Fibroblast of skin of abdomen (primary cell): Measurements from ENCODE around the gene HYDIN.
"Not testable (repeated sequence)": the region's sequence is repeated elsewhere in the genome, so short reads cannot be mapped to it uniquely, and the experiment has no call there.

Experiments used
- DNase-seq: peaks from one replicate; pipeline ENCODE4 v3.0.0-alpha.2; 2013

The HYDIN gene

DNA sequence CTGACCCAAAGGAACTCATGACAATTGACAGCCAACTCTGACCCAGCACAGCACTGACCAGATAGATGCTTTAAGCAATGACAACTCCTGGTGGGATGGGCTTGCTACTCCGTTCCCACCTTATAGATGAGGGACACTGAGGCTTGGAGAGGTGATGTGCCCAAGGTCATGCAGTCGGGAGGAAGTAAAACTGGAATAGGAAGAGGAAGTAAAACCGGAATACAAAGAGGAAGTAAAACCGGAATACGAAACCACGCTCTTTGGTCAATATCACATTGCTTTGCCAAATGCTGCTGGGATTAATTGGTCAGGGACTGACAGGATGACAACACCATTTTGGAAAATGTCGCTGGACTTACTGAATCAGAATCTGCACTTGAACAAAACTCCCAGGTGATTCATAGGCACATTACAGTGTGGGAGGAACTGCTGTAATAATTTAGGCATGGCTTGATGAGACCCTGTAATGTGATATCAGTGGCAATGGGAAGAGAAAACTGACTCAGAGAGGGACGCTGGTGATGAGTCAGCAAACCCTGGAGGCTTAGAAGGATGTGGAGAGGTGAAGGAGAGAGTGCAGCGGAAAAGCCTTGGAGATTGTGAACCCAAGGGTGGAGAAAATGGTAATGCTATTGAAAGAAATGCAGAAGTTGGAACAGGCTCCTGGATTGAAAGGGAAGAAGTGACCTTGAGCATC is 243.4 kb downstream of the HYDIN start:
- not testable (repeated sequence) for DNase-seq

DNA sequence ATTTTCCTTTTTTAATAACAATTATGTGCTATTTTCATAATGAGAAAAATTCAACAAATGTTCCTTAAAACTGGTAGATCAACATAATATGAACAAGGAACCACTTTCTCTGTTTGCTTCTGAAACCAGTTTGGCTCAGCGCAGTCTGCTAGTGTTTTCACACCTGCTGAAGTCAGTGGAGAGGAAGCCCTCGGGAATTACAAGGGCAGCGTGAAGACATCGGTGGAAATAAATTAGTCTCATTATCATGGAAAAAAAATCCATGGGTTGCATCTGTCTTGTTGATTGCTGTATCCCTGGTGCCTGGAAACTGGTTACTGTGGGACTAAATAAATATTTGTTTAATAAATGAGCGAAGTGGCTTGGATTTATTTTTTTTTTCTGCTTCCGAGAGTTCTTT is 245.8 kb downstream of the HYDIN start:
- DNase-seq: not testable (repeated sequence)

DNA sequence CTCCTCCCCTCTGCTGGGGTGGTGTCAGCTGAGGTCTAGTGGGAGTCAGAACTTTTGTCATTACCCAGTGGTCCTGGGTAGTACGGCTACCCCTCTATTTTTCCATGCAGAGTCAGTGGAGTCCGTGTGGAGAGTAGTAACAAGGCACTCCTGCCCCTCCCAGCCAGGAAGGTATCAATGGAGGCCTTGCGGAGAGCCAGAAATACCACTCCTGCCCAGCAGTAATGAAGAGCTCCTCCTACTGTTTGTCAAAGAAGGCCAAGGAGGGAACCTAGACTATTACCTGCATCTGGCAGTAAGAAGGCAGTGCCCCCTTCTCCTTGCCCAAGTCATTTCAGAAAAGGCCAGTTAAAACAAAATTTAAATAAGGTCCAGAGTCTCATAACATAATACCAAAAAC is 262.2 kb downstream of the HYDIN start:
- not testable (repeated sequence) for DNase-seq

DNA sequence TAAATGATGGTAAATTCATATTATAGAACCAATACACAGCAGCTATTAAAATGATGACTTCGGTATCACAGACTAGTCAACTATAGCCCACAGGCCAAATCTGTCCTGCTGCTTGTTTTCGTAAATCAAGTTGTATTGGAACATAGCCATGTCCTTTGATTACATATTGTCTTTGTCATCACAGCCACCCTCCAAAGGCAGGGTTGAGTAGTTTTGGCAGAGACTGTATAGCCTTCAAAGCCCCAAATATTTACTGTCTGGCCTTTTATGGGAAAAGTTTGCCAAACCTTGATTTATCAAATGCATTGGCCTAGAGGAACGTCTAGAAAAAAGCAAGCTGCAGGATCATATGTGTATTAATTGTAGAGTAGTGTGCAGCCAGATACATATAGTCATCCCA is 270.4 kb downstream of the HYDIN start:
- not testable (repeated sequence) for DNase-seq

DNA sequence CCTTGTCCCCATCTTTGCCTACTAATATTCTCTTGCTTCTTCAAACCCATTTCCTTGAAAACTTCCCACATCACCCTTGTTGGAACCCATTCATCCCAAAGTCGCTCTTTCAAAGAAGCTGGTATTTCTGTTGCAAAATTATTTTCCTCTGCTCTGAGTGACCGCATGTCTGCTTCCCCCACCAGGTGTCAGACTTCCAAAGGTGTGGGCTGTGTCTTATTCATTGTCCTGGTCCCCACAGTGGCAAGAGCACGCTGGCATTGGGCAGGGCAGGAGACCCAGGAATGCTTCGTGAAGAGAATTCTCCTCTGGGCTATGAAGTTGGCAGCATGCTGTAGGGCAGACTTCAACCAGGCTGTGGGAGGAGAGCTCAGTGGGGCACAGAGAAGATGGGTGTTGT is 275.6 kb downstream of the HYDIN start:
- not testable (repeated sequence) for DNase-seq

DNA sequence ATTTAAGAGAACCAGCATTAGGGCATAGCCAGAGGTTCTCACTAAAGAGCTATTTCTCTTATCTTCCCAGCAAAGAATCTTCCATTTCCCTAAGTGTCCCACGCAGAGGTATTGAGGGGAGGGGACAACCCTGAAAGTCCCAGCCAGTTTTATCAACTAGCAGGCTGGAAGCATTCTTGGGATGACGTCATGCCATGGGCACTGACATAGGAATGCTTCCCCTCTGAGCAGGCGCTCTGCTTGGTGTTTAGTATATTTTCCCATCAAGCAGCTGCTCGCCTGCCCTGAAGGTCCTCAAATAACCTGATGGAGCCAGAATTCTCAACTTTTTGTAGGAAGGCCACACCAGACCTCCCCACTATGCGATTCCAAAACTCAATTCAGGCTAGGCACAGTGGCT is 276.7 kb downstream of the HYDIN start:
- not testable (repeated sequence) for DNase-seq

DNA sequence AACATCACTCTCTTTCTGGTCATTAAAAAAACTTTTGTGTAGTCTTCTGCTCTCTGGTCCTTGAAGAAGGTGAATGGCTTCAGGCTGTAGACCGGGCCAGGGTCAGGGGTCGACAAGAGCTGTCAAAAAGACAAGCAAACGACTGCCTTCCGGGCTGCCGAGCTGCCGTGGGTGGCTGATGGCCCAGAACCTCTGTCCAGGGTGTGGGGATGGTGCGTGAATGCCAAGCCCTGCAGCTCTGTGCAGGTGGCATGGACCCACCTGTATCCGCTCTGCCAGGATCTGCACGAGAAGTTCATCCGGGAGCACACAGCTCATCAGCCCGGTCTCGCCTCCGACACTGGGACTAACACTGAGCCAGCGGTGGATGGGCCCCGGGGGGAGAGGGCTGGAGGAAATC is 287.0 kb downstream of the HYDIN start:
- not testable (repeated sequence) for DNase-seq

DNA sequence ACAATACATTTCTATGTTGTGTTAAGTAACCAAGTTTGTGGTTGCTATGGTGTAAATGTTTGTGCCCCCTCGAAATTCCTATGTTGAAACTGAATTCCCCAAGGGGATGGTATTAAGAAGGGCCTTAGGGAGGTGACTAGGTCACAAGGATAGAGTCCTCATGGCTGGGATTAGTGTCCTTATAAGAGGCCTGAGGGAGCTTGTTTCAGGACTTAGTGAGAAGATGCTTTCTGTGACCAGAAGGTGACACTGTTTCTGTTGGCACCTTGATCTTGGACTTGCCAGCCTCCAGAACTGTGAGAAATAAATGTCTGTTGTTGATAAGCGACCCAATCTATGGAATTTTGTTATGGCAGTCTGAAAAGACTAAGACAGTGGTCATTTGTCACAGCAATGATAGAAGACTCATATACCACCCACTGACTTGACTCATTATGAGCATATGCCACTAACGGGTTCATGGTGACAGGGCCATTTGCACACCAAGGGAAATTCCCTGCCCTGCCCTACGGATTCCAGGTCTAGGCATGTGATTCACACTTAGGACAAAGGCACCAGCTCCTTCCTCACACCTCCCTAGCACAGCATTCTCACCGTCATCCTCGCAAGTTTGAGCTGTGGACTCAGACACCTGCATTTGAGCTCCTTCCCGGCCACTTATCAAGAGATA is 290.7 kb downstream of the HYDIN start:
- DNase-seq: not testable (repeated sequence)

DNA sequence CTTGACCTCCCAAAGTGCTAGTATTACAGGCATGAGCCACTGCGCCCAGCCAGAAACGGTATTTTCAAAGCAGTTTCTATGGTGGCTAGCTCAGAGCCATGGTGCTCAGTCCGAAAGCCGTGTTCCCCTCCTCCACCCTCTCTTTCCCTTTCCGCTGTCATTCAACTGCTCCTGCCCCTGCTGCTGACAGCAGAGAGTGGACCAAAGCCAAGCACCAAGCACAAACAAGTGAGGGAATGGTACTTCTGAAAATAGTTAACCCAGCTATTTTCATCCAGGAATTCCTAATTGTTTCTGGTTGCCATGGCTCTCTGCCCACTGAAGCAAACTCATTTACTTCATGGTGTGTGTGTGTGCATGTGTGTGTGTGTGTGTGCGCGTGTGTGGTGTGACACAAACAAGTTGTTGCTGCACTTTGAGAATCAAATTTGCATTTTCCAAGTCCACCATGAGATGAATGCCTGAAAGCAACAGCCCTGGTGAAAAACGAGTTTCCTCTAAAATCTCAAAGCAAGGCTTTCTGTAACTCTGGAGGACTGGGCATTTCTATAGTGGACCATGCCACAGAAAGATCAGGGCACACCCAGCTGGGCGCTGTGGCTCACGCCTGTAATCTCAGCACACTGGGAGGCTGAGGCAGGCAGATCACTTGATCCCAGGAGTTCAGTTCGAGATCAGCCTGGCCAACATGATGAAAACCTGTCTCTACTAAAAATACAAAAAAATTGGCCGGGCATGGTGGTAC is 293.6 kb downstream of the HYDIN start:
- peak; percentile 7 for DNase-seq

DNA sequence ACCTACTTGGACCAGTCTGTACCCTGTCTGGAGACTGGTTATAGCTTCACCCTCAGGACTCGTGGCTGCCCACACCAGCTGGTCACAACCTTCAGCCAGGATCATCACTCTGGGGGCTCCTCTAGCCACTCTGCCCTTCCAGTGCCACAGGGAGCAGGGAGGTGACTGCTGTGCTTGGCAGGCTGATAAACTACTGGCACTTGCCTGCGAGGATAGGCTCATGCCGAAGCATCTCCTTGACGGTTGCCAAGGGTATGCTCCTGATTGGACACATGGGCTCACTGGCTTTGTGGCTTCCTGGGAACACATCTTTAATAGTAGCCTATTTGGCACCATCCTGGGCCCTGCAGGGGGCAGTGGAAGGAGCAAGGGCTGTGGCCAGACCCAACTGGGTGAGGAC is 295.2 kb downstream of the HYDIN start:
- not testable (repeated sequence) for DNase-seq

DNA sequence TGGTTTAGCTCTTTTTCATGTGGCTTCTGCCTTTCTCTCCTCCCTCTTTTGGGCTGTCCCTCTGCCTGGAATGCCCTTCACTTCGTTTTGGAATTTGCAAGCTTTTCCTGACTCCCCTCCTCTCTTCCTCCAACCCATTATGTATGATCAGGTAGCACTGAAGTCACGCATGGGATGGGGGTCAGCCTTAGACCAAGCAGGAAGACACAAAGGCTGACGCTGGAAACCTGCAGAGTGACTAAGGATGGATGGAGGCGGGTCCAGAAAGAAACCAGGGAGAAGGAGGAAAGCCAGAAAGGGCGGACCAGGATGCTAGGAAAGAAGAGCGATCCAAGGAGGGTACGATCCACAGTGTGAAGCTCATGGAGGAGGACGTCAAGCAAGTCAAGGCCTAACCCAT is 296.8 kb downstream of the HYDIN start:
- not testable (repeated sequence) for DNase-seq

DNA sequence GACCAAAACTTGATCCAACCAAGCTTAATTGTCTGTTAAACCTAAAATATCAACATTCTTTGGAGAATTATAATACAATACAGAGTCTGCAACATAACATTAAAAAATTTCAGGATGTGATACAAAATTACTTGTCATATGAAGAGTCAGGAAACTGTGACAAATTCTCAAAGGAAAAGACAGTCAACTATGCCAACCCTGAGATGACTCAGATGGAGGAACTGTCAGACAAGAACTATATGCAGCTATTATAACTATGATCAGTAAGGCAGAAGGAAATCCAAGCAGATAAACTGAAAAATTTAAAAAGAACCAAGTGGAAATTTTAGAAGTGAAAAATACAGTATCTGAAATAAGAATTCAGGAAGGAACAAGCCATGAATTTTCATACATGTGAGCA is 299.8 kb downstream of the HYDIN start:
- not testable (repeated sequence) for DNase-seq

DNA sequence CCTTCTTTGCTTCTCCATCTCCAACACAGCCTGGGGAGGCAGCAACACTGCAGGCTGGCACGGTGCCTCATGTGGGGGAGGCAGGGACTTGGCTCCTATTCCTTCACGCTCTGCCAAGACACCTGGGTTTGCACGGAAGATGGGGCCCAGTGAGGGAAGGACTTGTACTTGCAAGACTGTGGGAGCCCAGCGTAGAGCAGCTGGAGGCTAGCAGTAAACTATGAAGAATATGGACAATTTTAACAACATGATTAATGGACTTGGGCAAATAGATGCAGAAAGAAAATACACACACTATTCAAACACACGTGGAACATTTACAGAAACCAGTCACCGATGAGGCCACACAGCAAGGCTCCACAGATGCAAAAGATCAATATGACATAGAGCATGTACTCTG is 308.4 kb downstream of the HYDIN start:
- DNase-seq: peak; percentile 1

DNA sequence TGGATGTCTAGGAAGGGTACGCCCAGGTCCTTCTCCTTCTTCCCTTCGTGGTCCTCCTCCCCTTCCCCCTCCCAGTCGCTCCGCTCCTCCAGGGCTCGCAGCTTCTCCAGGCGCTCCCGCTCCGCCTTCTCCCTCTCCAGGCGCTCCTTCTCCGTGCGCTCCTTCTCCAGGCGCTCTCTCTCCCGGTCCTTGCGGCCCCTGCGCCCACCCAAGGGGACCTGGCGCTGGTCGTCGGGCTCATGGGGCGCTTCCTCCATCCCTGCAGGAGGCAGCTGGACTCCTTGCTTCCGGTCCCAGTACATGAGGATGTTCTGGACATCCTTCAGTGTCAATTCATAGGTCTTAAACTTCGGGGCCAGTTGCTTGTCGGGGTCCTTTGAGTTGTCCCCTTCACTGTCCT is 309.9 kb downstream of the HYDIN start:
- not testable (repeated sequence) for DNase-seq

DNA sequence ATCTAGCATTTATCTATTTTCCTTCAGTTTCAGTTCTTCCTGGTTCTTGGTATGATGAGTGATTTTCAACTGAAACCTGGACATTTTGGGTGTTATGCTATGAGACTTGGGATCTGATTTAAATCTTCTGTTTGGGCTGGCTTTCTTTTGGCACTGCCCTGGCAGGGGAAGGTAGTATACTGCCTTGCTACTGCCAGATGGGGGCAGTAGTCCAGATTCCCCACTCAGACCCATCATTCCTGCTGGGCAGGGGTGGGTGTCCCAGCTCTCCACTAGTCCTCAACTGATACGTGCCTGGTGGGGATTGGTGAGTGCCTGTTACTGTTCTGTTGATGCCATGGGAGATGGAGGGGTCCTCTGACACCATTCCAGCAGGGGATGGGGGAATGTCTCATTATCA is 342.3 kb downstream of the HYDIN start:
- DNase-seq: not testable (repeated sequence)

DNA sequence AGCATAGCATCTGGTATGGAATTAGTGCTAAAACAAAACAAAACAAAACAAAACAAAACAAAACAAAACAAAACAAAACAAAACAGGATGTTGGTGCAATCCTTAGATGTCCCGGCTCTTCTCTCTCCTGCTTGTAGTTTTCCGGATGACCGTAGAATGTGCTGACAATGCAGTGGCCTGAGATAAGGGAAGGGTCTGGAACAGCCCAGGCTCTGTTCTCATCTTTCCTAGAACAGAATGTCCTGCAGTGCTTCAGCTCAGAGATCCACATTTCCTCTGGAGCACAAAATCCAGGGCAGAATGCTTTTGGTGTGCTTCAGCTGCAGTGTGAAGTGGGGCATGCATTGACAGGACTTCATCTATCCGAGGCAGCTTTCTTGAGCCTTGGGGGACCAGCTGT is 345.9 kb downstream of the HYDIN start:
- DNase-seq: not testable (repeated sequence)

DNA sequence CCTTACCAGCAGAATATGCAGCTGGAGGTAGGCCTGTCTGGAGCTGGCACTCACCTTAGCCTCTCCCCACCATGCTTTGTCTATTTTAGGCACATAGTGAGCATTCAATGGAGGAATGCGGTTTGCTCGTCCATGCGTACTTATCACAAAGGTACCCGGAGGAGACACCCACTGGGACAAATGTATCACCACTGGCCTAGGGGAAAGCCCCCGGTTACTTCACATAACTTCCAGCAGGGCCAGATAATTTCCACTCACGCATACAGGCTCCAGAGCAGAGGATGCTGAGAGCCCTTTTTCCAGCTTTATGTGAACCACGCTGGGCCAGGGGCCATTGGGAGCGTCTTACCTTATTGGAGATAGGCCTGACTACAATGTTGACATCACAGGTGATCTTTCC is 348.2 kb downstream of the HYDIN start:
- not testable (repeated sequence) for DNase-seq

DNA sequence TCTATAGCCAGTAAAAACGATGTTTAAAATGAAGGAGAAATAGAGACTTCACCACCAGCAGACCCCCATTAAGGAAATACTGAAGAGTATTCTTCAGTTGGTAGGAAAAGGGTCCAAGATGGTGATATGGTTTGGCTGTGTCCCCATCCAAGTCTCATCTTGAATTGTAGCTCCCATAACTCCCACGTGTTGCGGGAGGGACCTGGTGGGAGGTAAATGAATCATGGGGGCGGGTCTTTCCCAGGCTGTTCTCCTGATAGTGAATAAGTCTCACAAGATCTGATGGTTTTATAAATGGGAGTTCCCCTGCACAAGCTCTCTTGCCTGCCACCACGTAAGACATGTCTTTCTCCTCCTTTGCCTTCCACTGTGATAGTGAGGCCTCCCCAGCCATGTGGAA is 352.6 kb downstream of the HYDIN start:
- DNase-seq: not testable (repeated sequence)

DNA sequence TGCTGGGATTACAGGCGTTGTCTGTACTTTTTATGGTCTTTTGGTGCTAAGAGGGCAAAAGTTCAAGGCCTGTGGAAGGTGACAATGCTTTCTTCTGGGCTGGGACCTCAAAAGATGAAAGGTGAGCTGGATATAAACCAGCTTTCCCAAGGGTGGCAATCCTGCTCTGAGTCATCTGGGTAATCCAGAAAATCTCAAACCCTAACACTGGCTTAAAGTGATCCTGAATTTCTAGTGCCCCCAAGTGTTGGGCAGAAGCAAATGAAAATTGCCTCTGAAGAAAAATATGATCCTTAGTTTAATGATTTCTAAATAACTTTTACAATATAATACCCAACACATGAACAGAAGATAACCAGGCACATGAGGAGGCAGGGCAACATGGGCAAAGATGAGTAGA is 354.1 kb downstream of the HYDIN start:
- not testable (repeated sequence) for DNase-seq

DNA sequence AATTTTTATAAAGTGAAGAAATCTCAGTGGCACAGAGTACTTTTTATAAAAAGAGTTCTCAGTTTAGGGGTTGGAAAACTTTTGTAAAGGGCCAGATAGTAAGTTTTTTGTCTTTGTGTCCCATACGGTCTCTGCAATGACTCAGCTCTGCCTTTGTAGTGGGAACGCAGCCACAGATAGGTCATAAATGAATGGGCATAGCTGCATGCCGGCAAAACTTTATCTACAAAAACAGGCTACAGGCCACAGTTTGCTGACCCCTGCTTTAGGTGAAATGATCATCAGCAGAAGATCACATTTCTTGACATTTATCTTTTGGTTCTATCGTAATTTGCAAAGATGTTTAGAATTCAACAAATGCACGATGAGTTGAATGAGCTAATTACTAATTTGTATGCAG is 365.8 kb downstream of the HYDIN start:
- not testable (repeated sequence) for DNase-seq

DNA sequence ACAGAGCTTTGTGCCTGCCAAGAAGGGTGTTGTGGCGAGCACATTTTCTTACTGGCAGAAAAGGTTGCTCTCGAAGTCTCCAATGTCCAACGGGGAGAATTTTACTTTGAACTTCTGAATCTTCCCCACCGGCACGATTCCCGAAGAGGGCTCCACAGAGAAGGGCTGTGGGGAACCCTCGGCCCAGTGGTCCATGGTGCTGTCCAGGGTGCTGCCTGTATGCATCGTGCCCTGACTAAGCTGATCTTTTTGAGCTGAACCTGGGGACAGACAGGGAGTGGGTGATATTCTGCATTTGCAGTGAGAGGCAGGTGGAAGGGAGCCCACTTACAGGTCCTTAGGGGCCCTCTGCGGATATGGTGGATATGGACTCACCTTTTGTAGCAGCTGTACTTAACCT is 368.5 kb downstream of the HYDIN start:
- not testable (repeated sequence) for DNase-seq

DNA sequence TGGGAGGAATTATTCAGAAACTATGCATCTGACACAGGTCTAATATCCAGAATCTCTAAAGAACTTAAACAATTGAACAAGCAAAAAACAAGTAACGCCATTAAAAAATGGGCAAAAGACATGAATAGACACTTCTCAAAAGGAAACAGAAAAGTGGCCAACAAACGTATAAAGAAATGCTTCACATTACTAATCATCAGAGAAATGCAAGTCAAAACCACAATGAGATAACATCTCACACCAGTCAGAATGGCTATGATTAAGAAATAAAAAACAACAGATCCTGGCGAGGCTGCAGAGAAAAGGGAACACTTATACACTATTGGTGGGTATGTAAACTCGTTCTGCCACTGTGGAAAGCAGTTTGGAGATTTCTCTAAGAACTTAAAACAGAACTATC is 379.2 kb downstream of the HYDIN start:
- DNase-seq: not testable (repeated sequence)

DNA sequence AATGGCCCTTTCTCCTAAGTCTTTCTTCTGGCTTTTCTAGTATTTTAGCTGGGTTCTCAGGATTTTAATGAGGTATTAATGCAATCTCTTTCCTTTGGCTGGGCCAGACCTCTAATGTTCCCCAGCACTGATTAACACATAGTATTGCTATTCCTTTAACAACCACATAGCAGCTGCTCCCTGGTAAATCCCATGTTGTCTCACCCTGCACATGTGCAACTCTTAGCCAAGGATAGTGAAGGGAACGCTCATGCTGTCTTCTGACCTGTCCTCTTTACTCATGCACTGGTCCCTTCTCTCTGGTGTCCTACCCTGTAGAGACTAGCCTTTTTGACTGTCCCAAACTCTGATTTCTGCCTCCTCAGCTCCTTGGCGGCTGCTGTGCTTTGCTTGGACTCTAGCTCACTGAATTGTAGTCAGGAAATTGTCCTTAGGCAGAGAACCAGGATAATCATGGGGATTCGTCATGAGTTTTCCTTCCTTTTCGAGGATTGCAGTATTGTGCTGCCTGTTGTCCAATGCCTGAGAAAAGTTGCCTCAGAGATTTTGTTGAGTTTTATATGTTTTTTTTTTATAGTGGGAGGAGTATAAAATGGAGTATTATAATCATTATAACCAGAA is 406.9 kb downstream of the HYDIN start:
- DNase-seq: not testable (repeated sequence)
